HepG2 (cell line): ENCODE results near the gene RPL3. TPM values are rescaled to one million over a fixed set of nuclear protein-coding genes. Genes with fewer than 3 reads are reported as not detected.

ENCODE experiments used
- CBX1 ChIP-seq: IDR thresholded peaks from one replicate; pipeline ENCODE4 v1.6.1; 2016; ENCODE audit warnings: antibody characterized with exemption, low read depth
- NFE2L2 ChIP-seq: fragments of 150-350 bp; IDR thresholded peaks from 2 replicates; pipeline ENCODE4 v1.6.1; 2014; ENCODE audit warnings: low read length
- PLRG1 ChIP-seq: fragments of 450-650 bp; conservative IDR thresholded peaks from 2 replicates; pipeline ENCODE4 v1.6.1; 2016
- PPARG ChIP-seq: conservative IDR thresholded peaks from 2 replicates; pipeline ENCODE4 v1.6.1; 2016; ENCODE audit warnings: missing biosample characterization, missing genetic modification reagents
- RBM22 ChIP-seq: fragments of 200-400 bp; formaldehyde crosslinking; optimal IDR thresholded peaks from 2 replicates; pipeline ENCODE3; 2017; ENCODE audit warnings: mild to moderate bottlenecking, low read length, moderate library complexity
- REL ChIP-seq: sonication (generic); formaldehyde crosslinking; conservative IDR thresholded peaks from 2 replicates; pipeline ENCODE4 v1.8.0; 2022; ENCODE audit warnings: mild to moderate bottlenecking, missing genetic modification reagents, moderate library complexity
- SKI ChIP-seq: fragments of 450-650 bp; IDR thresholded peaks from one replicate; pipeline ENCODE4 v1.6.1; 2018; ENCODE audit warnings: mild to moderate bottlenecking; ENCODE audit not compliant: partially characterized antibody
- TOE1 ChIP-seq: sonication (generic); formaldehyde crosslinking; IDR thresholded peaks from 2 replicates; pipeline ENCODE4 v1.4.0; 2020; ENCODE audit warnings: mild to moderate bottlenecking, missing genetic modification reagents
- ZKSCAN8 ChIP-seq: IDR thresholded peaks from 2 replicates; pipeline ENCODE4 v1.6.1; 2016; ENCODE audit warnings: borderline replicate concordance, missing genetic modification reagents, missing compliant biosample characterization
- ZNF441 ChIP-seq: sonication (generic); formaldehyde crosslinking; IDR thresholded peaks from 2 replicates; pipeline ENCODE4 v1.7.0; 2021; ENCODE audit warnings: missing genetic modification reagents, borderline replicate concordance
- ZNF605 ChIP-seq: sonication (generic); formaldehyde crosslinking; IDR thresholded peaks from 2 replicates; pipeline ENCODE4 v1.8.0; 2022; ENCODE audit warnings: mild to moderate bottlenecking, missing genetic modification reagents
- ZSCAN22 ChIP-seq: sonication (generic); formaldehyde crosslinking; IDR thresholded peaks from 2 replicates; pipeline ENCODE4 v1.4.0; 2020; ENCODE audit warnings: mild to moderate bottlenecking, missing genetic modification reagents
- polyA plus RNA-seq, 8 experiments: library from polyadenylated mRNA; depleted of rRNA in 3 of 8; stranded (reverse) in 7 of 8; unstranded in 1 of 8; fragments of >200 nt; fragmentation: Illumina TruSeq in 4 of 8; extraction: Trizol in 4 of 8; gene quantifications; 2 replicates each; pipeline versions ENCODE4 v1.2.1 to v1.2.3, GENCODE V29; 2011 to 2016; ENCODE audit warnings: low read depth in 4 of 8, missing spikeins in 1 of 8, mixed read lengths in 1 of 8; ENCODE audit not compliant: insufficient read depth in 1 of 8
- total RNA-seq, 5 experiments: library from RNA; depleted of rRNA; stranded (reverse); fragments of >200 nt; fragmentation: Illumina TruSeq; extraction: Trizol; gene quantifications; 2 replicates each; pipeline ENCODE4 v1.2.3, GENCODE V29; 2016; ENCODE audit warnings: low read depth in 1 of 5
- TF ChIP-seq, protein P1 (sequence below), 2 experiments: fragments of 450-650 bp in 1 of 2; sonication (generic) in 1 of 2; formaldehyde crosslinking in 1 of 2; IDR thresholded peaks; 2 replicates each; pipeline versions ENCODE4 v1.6.1 to v1.8.0; 2016 to 2022; ENCODE audit warnings: antibody characterized with exemption in 1 of 2, mild to moderate bottlenecking in 1 of 2, missing genetic modification reagents in 1 of 2
- TF ChIP-seq, protein P2 (sequence below): sonication (generic); formaldehyde crosslinking; IDR thresholded peaks from 2 replicates; pipeline ENCODE4 v1.4.0; 2020; ENCODE audit warnings: missing genetic modification reagents
- TF ChIP-seq, protein P3 (sequence below): sonication (generic); formaldehyde crosslinking; IDR thresholded peaks from 2 replicates; pipeline ENCODE4 v1.4.0; 2020; ENCODE audit warnings: low read depth, mild to moderate bottlenecking, missing genetic modification reagents

The RPL3 gene
- total and polyA plus RNA-seq, 2 of the 13 experiments (the other 11 are each of a cell fraction or from before 2014, with no cell fraction given), result 1,051 to 3,279 TPM

DNA sequence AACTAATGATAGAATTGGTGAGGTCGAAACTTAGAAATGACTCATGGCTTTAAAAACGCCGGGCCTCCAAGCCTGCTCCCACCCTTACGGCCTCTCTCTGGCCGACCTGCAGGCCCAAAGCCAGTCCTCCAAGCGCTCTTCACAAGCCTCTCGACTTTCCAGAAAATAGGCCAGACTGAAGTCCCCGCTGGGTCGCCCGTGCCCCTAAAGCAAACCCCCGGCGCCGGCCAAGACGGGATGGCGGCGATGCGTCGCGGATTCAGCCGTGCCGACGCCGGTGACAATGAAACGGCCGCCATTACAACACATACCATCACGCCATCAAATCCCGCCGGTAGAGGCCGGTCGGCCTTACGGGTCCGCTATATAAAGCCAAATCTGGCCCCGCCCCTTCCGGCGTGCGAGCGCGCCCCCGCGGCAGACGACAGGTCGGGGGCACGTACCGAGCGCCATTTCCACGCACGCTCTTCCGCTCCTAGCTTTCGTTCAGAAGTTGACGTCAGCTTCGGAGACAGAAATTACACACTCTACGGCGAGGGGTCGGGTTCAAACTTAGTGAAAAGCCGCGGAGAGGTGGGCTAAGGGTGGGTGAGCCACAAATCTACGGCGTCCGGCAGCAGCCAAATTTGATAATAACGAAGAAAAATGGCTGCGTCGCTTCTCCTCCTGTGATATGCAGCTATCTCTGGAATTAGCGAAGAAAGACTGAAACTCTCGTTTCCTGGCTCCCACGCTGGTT is at the start of gene RPL3 (continued):
- TF ChIP-seq, protein P1, sequence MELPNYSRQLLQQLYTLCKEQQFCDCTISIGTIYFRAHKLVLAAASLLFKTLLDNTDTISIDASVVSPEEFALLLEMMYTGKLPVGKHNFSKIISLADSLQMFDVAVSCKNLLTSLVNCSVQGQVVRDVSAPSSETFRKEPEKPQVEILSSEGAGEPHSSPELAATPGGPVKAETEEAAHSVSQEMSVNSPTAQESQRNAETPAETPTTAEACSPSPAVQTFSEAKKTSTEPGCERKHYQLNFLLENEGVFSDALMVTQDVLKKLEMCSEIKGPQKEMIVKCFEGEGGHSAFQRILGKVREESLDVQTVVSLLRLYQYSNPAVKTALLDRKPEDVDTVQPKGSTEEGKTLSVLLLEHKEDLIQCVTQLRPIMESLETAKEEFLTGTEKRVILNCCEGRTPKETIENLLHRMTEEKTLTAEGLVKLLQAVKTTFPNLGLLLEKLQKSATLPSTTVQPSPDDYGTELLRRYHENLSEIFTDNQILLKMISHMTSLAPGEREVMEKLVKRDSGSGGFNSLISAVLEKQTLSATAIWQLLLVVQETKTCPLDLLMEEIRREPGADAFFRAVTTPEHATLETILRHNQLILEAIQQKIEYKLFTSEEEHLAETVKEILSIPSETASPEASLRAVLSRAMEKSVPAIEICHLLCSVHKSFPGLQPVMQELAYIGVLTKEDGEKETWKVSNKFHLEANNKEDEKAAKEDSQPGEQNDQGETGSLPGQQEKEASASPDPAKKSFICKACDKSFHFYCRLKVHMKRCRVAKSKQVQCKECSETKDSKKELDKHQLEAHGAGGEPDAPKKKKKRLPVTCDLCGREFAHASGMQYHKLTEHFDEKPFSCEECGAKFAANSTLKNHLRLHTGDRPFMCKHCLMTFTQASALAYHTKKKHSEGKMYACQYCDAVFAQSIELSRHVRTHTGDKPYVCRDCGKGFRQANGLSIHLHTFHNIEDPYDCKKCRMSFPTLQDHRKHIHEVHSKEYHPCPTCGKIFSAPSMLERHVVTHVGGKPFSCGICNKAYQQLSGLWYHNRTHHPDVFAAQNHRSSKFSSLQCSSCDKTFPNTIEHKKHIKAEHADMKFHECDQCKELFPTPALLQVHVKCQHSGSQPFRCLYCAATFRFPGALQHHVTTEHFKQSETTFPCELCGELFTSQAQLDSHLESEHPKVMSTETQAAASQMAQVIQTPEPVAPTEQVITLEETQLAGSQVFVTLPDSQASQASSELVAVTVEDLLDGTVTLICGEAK (IDR thresholded peaks at IDR 0.05), result no peak
- TF ChIP-seq, protein P1 (CRISPR knock-in tag; IDR thresholded peaks at IDR 0.05), result peak; percentile 58
- peak; percentile 33 for TF ChIP-seq RBM22
- TF ChIP-seq ZSCAN22 (CRISPR knock-in tag), result no peak
- TF ChIP-seq ZNF441, result no peak
- no peak; the same call in 1 of the 2 replicates for TF ChIP-seq ZKSCAN8 (CRISPR knock-in tag)
- peak; percentile 73 for TF ChIP-seq CBX1
- TF ChIP-seq NFE2L2, result no peak
- peak; percentile 81 for TF ChIP-seq SKI
- 0 out of 2 replicates have a peak, but pooled peaks have one; percentile 12 for TF ChIP-seq PPARG (CRISPR knock-in tag)
- peak; percentile 64; the same call in 1 of the 2 replicates for TF ChIP-seq ZNF605
- TF ChIP-seq, protein P2, sequence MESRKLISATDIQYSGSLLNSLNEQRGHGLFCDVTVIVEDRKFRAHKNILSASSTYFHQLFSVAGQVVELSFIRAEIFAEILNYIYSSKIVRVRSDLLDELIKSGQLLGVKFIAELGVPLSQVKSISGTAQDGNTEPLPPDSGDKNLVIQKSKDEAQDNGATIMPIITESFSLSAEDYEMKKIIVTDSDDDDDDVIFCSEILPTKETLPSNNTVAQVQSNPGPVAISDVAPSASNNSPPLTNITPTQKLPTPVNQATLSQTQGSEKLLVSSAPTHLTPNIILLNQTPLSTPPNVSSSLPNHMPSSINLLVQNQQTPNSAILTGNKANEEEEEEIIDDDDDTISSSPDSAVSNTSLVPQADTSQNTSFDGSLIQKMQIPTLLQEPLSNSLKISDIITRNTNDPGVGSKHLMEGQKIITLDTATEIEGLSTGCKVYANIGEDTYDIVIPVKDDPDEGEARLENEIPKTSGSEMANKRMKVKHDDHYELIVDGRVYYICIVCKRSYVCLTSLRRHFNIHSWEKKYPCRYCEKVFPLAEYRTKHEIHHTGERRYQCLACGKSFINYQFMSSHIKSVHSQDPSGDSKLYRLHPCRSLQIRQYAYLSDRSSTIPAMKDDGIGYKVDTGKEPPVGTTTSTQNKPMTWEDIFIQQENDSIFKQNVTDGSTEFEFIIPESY (CRISPR knock-in tag), result no peak
- TF ChIP-seq, protein P3, sequence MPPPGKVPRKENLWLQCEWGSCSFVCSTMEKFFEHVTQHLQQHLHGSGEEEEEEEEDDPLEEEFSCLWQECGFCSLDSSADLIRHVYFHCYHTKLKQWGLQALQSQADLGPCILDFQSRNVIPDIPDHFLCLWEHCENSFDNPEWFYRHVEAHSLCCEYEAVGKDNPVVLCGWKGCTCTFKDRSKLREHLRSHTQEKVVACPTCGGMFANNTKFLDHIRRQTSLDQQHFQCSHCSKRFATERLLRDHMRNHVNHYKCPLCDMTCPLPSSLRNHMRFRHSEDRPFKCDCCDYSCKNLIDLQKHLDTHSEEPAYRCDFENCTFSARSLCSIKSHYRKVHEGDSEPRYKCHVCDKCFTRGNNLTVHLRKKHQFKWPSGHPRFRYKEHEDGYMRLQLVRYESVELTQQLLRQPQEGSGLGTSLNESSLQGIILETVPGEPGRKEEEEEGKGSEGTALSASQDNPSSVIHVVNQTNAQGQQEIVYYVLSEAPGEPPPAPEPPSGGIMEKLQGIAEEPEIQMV (CRISPR knock-in tag), result no peak
- peak; percentile 32; the same call in 1 of the 2 replicates for TF ChIP-seq TOE1 (CRISPR knock-in tag)
- no peak for TF ChIP-seq REL (CRISPR knock-in tag)
- TF ChIP-seq PLRG1, result no peak
